B cell (primary cell): ENCODE results near the gene CDYL. TPM values are rescaled to one million over a fixed set of nuclear protein-coding genes. Genes with fewer than 3 reads are reported as not detected.

Experiments used
- ATAC-seq: fragments of 200-7000 bp; cut with Tn5 transposase; one replicate; pipeline ENCODE4 v1.10.0; 2021; ENCODE audit warnings: low read depth, mild to moderate bottlenecking, moderate number of reproducible peaks, moderate library complexity
- CTCF ChIA-PET: fragments of 350-600 bp; sonication (Branson Sonifier 250); formaldehyde crosslinking; loops from one replicate; lab custom pipeline; 2021; ENCODE audit warnings: antibody characterized with exemption, inconsistent platforms; lab: Charles Lee
- POLR2A ChIA-PET: fragments of 350-600 bp; sonication (Branson Sonifier 250); formaldehyde crosslinking; loops from one replicate; lab custom pipeline; 2021; ENCODE audit warnings: antibody characterized with exemption; lab: Charles Lee
- DNase-seq: peaks from one replicate; pipeline ENCODE4 v3.0.0; 2013
- H2AFZ ChIP-seq: 2 replicates; pipeline ENCODE4 v1.6.1; 2012; ENCODE audit warnings: mild to moderate bottlenecking, low read depth, low read length; ENCODE audit not compliant: insufficient read depth, poor library complexity, severe bottlenecking
- H3K27ac ChIP-seq, 2 donors: 1 replicate in 1 of 2; 2 replicates in 1 of 2; pipeline ENCODE4 v1.5.1; 2012 to 2013; ENCODE audit warnings: low read length in 2 of 2, mild to moderate bottlenecking in 2 of 2, moderate library complexity in 1 of 2
- H3K27me3 ChIP-seq, 4 experiments: fragments of 200-600 bp in 1 of 4; sonication (generic) in 1 of 4; replicated peaks in 1 of 4; 1 replicate in 2 of 4; 2 replicates in 2 of 4; pipeline versions ENCODE4 v1.6.1 to v1.7.0; 2013 to 2016; ENCODE audit warnings: low read length in 3 of 4, mild to moderate bottlenecking in 2 of 4, mixed read lengths in 1 of 4, moderate library complexity in 1 of 4; ENCODE audit not compliant: insufficient read depth in 4 of 4, control insufficient read depth in 3 of 4; ENCODE audit errors: control extremely low read depth in 1 of 4
- H3K36me3 ChIP-seq, 2 experiments: replicated peaks in 1 of 2; 1 replicate in 1 of 2; 2 replicates in 1 of 2; pipeline versions ENCODE4 v1.6.1 to v1.7.1; 2013; ENCODE audit warnings: low read length in 1 of 2; ENCODE audit not compliant: insufficient read depth in 2 of 2, control insufficient read depth in 1 of 2; ENCODE audit errors: control extremely low read depth in 1 of 2, extremely low read depth in 1 of 2
- H3K4me1 ChIP-seq, 2 donors: fragments of 200-600 bp in 1 of 2; sonication (generic) in 1 of 2; 1 replicate in 1 of 2; 2 replicates in 1 of 2; pipeline versions ENCODE4 v1.5.1 to v1.6.1; 2013 to 2017; ENCODE audit warnings: low read length in 2 of 2; ENCODE audit not compliant: control insufficient read depth in 2 of 2, insufficient read depth in 2 of 2
- H3K4me2 ChIP-seq: replicated peaks from 2 replicates; pipeline ENCODE3; 2012; ENCODE audit warnings: mild to moderate bottlenecking, low read depth, low read length; ENCODE audit not compliant: poor library complexity, severe bottlenecking
- H3K4me3 ChIP-seq, 5 experiments: fragments of 200-600 bp in 1 of 5; sonication (generic) in 1 of 5; 1 replicate in 3 of 5; 2 replicates in 2 of 5; pipeline versions ENCODE4 v1.5.1 to v1.7.0; 2011 to 2016; ENCODE audit warnings: low read length in 4 of 5, mild to moderate bottlenecking in 4 of 5, low read depth in 2 of 5, control low read depth in 1 of 5, moderate library complexity in 1 of 5; ENCODE audit not compliant: insufficient read depth in 1 of 5; ENCODE audit errors: control extremely low read depth in 1 of 5, extremely low read depth in 1 of 5
- H3K79me2 ChIP-seq: fragments of 200-600 bp; sonication (generic); one replicate; pipeline ENCODE4 v1.6.0; 2016; ENCODE audit warnings: low read length; ENCODE audit not compliant: control insufficient read depth, insufficient read depth
- H3K9ac ChIP-seq: fragments of 200-600 bp; sonication (generic); 2 replicates; pipeline ENCODE4 v1.6.1; 2017; ENCODE audit warnings: mild to moderate bottlenecking, low read length, moderate library complexity
- H3K9me3 ChIP-seq, 3 donors: one replicate each; pipeline versions ENCODE4 v1.6.1 to v1.7.1; 2013; ENCODE audit warnings: low read length in 2 of 3; ENCODE audit not compliant: control insufficient read depth in 2 of 3, insufficient read depth in 1 of 3; ENCODE audit errors: control extremely low read depth in 1 of 3
- H4K20me1 ChIP-seq: 2 replicates; pipeline ENCODE4 v1.6.0; 2012; ENCODE audit warnings: mild to moderate bottlenecking, low read length; ENCODE audit not compliant: insufficient read depth, control insufficient read depth, poor library complexity, severe bottlenecking
- H3K27ac Mint-ChIP-seq: one replicate; pipeline ENCODE4 v1.8.0; 2021; ENCODE audit warnings: mixed read lengths
- H3K27me3 Mint-ChIP-seq: one replicate; pipeline ENCODE4 v1.8.0; 2021; ENCODE audit warnings: mixed read lengths
- H3K4me1 Mint-ChIP-seq: one replicate; pipeline ENCODE4 v1.8.0; 2021; ENCODE audit warnings: mixed read lengths
- H3K4me3 Mint-ChIP-seq: one replicate; pipeline ENCODE4 v1.8.0; 2021; ENCODE audit warnings: mixed read lengths
- H3K9me3 Mint-ChIP-seq: one replicate; pipeline ENCODE4 v1.8.0; 2022; ENCODE audit warnings: mixed read lengths; ENCODE audit not compliant: insufficient read depth
- EZH2 ChIP-seq: IDR thresholded peaks from 2 replicates; pipeline ENCODE4 v1.6.1; 2012; ENCODE audit warnings: borderline replicate concordance, low read depth, mild to moderate bottlenecking, moderate library complexity, low read length; ENCODE audit not compliant: insufficient read depth, poor library complexity, severe bottlenecking
- WGBS: methylation state at CpG from one replicate; pipeline ENCODE4 v1.1.5; 2013; ENCODE audit warnings: missing lambda C conversion rate; ENCODE audit not compliant: insufficient coverage; 5-methylcytosine and 5-hydroxymethylcytosine counted together
- intact Hi-C: fragments of 100-400 bp; cut with micrococcal nuclease; formaldehyde crosslinking; loops from one replicate; pipeline ENCODE4 v1.10.0; 2022
- polyA plus RNA-seq: library from polyadenylated mRNA; depleted of rRNA; stranded (reverse); fragments of >200 nt; gene quantifications from 2 replicates; pipeline ENCODE4 v1.2.3, GENCODE V29; 2012
- total RNA-seq, 2 donors: library from RNA; stranded (reverse); fragments of 120-200 nt in 1 of 2; gene quantifications; 1 replicate in 1 of 2; 2 replicates in 1 of 2; pipeline versions ENCODE4 v1.2.3 to v1.2.4, GENCODE V29; 2013 to 2022
- TF ChIP-seq, protein P1 (sequence below): fragments of 200-600 bp; IDR thresholded peaks from one replicate; pipeline ENCODE4 v1.8.0; 2022; ENCODE audit warnings: antibody characterized with exemption, mild to moderate bottlenecking

The CDYL gene
- total and polyA plus RNA-seq, 2 donors (not counting 1 experiment from before 2014, with no cell fraction given) = 15.6 to 63.0 TPM

- H3K9me3 Mint-ChIP-seq = no peaks in the 10 kb centered on the region
These were observed 164.2 kb downstream of the CDYL start for GRCh38 chr6:4940416-4940815.

GRCh38 chr6:4941782-4942672 is 165.8 kb downstream of the CDYL start:
- no peak overlapping the region for H3K4me2 ChIP-seq

More at GRCh38 chr6:4940416-4940815, 164.2 kb downstream of the CDYL start:
- H3K9ac ChIP-seq = no peak overlapping the region
- ChIA-PET POLR2A (no interaction called here), CTCF (no interaction called here)
- H3K4me1 ChIP-seq = no peaks in the 10 kb centered on the region
- peaks cover 9% of the 10 kb centered on the region for H4K20me1 ChIP-seq
- no peaks in the 10 kb centered on the region for H3K79me2 ChIP-seq
- H3K36me3 ChIP-seq = peaks cover 1 to 53% of the 10 kb centered on the region in 2 experiments
- H3K4me3 Mint-ChIP-seq = no peak overlapping the region
- H3K9me3 ChIP-seq = no peaks in the 10 kb centered on the region
- H3K27me3 ChIP-seq = no peaks in the 10 kb centered on the region
- no peak overlapping the region for H3K4me2 ChIP-seq
- DNase-seq = no peak
- no peaks in the 10 kb centered on the region for H3K27me3 Mint-ChIP-seq
- H3K4me3 ChIP-seq = no peak overlapping the region
- WGBS = 83% methylated on average over 4 of the region's 5 CpGs
- no peak overlapping the region for H2AFZ ChIP-seq
- TF ChIP-seq, protein P1, sequence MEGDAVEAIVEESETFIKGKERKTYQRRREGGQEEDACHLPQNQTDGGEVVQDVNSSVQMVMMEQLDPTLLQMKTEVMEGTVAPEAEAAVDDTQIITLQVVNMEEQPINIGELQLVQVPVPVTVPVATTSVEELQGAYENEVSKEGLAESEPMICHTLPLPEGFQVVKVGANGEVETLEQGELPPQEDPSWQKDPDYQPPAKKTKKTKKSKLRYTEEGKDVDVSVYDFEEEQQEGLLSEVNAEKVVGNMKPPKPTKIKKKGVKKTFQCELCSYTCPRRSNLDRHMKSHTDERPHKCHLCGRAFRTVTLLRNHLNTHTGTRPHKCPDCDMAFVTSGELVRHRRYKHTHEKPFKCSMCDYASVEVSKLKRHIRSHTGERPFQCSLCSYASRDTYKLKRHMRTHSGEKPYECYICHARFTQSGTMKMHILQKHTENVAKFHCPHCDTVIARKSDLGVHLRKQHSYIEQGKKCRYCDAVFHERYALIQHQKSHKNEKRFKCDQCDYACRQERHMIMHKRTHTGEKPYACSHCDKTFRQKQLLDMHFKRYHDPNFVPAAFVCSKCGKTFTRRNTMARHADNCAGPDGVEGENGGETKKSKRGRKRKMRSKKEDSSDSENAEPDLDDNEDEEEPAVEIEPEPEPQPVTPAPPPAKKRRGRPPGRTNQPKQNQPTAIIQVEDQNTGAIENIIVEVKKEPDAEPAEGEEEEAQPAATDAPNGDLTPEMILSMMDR = no peak
- no peak for TF ChIP-seq EZH2
- no peak overlapping the region for H3K27ac Mint-ChIP-seq
- intact Hi-C loops = no loop called here
- peaks cover 8% of the 10 kb centered on the region for H3K4me1 Mint-ChIP-seq
- no peak overlapping the region for H3K27ac ChIP-seq
- no peak for ATAC-seq

More at GRCh38 chr6:4941782-4942672, 165.8 kb downstream of the CDYL start:
- intact Hi-C loops = no loop called here
- Mint-ChIP-seq H3K4me3 (no peak overlapping the region), H3K27me3 (no peaks in the 10 kb centered on the region), H3K4me1 (peaks cover 2% of the 10 kb centered on the region), H3K9me3 (no peaks in the 10 kb centered on the region), H3K27ac (no peak overlapping the region)
- no peak for ATAC-seq
- Histone ChIP-seq H2AFZ (no peak overlapping the region), H3K27ac (no peak overlapping the region), H3K4me3 (no peak overlapping the region), H3K36me3 (peaks cover 1 to 60% of the 10 kb centered on the region in 2 experiments), H4K20me1 (peaks cover 6% of the 10 kb centered on the region), H3K9ac (no peak overlapping the region), H3K9me3 (no peaks in the 10 kb centered on the region), H3K27me3 (no peaks in the 10 kb centered on the region), H3K4me1 (no peaks in the 10 kb centered on the region), H3K79me2 (no peaks in the 10 kb centered on the region)
- no peak for DNase-seq
- CTCF ChIA-PET = no interaction called here
- no peak for TF ChIP-seq EZH2
- TF ChIP-seq, protein P1 = no peak
- POLR2A ChIA-PET = no interaction called here
- WGBS = 72% methylated on average over 2 of the region's 6 CpGs
